HG03045 (cell line): ENCODE data around the gene CCDC142.
"Not testable (repeated sequence)": the region's sequence is repeated elsewhere in the genome, so short reads cannot be mapped to it uniquely, and the experiment has no call there.

Experiments
- ATAC-seq: cut with Tn5 transposase; IDR thresholded peaks from one replicate; pipeline ENCODE4 v1.9.1; 2021; ENCODE audit warnings: mild to moderate bottlenecking, moderate library complexity; ENCODE audit not compliant: unreplicated experiment

CCDC142 gene

DNA sequence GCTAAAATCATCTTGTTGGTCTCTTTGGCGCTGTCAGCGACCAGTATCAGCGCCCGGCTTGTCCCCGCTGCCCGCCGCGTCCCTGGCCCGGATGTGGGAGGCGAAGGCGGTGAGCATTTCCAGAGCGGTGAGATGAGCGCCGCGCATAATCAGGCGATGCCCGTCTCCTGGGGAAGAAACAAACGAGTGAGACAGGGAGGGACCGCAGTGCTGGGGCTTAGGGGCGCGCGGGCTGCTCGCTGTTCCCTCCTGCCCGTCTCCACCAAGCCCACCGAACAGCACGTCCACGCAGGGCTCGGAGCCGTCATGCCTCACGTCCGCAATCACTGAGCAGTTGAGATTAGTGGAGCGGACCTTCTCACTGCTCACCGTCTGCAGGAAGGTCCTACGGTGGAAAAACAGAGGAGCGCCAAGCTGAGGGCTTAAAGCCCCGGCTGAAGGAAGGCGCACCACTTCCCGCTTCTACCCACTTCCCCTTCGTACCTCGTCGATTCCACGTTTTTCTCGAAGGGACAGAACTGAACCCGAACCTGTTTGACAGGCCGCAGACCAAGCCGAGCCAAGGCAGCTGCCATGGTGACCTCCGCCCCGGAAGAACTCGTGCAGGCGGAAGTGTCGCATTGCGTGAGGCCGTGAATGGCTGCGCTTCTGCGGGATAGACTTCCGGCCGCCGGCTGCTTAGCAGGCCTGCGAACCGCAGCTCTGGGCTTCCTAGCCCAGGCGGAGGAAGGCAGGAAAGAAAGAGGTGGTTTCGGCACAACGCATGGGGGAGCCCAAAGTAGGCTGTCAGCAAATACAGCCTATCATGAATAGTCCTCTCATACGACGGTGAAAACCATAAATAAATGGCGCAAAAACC, 10.5 kb downstream of the CCDC142 start, which contains the start of gene MRPL53:
TSS of gene MRPL53 (minus strand) at position 595 of the 859 bp plus-strand sequence. CDS start at position 575, 20 bp downstream.
- peak; percentile 89 for ATAC-seq

DNA sequence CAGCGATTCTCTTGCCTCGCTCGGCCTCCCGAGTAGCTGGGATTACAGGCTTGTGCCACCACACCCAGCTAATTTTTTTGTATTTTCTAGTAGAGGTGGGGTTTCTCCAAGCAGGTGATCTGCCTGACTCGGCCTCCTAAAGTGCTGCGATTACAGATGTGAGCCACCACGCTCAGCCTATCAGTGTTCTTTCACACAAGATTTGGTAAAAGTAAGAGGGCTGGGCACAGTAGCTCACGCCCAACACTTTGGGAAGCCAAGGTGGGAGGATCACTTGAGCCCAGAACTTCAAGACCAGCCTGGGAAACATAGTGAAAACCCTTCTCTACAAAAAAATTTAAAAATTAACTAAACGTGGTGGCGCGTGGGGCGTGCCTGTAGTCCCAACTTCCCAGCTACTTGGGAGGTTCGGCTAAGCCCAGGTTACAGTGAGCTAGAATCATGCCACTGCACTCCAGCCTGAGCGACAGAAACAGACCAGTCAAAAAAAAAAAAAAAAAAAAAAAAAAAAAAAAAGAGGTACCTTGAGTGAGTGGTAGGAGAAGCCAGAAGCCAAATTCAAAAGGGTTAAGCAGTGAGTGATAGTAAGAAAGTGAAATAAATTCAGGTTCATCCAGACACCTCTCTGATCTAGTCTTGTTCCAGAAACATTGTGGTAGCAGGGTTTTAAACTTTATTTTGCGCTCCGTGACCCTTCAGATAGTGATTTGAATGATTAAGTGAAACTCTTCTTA, 11.3 kb downstream of the CCDC142 start:
- ATAC-seq: no peak

DNA sequence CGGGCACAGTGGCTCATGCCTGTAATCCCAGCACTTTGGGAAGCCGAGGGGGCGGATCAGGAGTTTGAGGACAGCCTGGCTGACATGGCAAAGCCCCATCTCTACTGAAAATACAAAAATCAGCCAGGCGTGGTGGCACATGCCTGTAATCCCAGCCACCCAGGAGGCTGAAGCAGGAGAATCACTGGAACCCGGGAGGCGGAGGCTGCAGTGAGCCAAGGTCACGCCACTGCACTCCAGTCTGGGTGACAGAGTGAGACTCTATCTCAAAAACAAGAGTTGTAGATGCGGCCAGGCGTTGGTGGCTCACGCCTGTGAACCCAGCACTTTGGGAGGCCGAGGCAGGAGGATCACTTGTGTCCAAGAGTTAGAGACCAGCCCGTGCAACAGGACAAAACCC, 12.1 kb downstream of the CCDC142 start:
- ATAC-seq: not testable (repeated sequence)

DNA sequence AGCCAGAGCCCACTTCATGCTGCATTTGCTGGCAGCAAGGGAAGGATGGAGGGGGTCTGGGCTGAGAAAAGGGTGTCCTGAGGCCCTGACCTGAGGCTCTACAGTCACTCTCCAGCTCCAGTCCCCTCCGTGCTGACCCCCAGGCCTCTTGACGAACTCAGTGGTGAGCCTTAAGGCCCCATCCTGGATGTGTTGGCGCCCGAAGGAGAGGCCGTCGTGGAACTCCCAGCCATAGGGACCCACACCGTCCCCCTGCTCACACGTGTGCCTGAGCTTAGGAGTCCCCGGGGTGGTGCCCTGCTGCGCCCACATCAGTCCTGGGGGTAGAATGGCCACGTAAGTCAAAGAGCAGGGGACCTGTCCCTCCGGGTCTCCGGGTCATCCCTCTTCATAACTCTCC, 18.4 kb downstream of the CCDC142 start:
- ATAC-seq: no peak

DNA sequence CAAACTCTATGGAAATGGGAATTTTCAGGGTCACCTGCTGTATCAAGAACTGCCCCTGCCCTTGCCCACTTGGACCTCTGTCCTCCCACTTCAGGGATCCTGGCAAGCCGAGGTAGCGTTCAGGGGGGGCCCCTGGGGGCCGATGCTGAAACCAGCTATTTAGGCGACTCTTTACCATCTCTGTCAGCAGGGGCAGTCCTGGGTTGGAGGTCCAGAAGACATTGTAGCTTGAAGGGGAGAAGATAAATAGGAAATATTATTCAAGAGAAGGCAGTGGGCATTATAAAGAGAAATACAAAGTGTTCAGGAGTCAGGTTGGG, 20.1 kb downstream of the CCDC142 start:
- no peak for ATAC-seq

DNA sequence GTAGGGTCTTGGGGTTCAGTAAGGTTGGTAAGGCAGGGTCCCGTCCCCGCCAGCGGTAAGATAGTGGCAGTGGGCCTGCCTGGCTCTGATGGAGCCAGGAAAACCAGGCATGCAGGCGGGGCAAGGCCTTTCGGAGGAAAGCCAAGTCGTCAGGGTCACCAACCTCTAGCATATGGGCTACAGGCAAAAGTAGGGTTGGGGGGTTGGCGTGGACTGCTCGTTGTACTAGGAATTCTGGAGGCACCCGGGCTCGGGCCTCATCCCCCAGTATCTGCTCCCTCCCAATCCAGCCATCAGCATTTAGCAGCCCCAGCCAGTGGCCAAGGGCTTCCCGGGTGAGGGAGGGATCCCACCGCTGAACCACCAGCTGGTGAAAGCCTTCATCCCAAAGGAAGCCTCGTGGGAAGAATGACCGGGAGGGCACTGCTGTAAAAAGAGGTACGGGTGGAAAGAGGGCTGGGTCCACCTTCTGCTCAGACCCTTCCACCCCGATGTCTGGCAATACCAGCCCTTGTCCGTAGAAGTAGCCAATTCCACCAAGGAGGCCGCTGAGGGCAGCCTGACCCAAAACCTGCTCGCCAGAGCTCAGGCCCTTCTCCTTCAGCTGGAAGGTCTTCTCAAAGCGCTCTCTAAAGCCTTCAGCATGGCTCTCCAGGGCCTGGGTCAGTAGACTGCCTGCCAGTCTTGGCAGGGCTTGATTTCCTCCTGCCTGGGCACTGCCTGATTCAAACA, 20.6 kb downstream of the CCDC142 start:
- ATAC-seq: no peak

DNA sequence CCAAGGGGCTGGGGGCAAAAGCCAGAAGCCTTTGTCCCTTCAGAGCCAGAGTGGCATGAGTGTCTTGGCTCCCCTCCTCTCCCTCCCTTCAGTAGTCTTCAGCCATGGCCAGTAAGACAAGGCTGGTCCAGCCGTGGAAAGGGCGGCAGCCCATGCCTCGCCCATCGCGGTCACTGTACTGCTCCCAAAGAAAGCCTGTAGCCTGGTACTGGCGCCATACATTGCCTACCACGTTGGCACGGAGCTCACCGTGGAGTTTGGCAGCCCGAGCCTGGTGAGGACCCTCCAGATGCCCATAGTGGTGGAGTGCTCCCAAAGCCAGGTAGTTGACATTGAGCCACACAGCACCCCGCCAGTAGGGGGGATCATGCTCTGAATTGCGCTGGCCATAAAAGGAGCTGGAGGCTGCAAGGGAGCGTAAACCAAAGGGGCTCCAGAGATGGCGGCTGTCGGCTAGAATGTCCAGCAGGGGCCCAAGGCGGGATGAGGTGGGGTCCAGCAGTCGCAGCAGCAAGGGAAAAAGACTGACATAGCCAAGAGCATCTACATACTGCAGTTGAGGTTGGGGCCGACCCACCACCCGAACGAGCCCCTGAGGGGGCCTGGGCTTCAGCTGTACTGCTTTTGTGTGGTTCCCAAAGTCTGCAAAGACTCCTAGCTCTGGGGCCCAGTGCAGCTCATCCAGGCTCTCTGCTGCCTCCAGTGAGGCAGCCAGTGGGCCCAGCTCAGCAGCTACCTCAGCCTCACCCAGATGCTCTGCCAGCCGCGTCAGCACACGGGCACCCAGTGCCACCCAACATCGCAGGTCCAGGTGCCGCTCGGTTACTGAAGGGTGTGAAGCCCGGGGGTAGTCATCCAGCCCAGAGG, 21.4 kb downstream of the CCDC142 start:
- ATAC-seq: no peak

DNA sequence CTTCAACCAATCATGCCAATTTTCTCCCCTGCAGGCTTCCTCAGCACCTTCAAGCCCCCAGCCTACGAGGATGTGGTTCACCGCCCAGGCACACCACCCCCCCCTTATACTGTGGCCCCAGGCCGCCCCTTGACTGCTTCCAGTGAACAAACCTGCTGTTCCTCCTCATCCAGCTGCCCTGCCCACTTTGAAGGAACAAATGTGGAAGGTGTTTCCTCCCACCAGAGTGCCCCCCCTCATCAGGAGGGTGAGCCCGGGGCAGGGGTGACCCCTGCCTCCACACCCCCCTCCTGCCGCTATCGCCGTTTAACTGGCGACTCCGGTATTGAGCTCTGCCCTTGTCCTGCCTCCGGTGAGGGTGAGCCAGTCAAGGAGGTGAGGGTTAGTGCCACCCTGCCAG, 22.6 kb downstream of the CCDC142 start:
- ATAC-seq: not testable (repeated sequence)

DNA sequence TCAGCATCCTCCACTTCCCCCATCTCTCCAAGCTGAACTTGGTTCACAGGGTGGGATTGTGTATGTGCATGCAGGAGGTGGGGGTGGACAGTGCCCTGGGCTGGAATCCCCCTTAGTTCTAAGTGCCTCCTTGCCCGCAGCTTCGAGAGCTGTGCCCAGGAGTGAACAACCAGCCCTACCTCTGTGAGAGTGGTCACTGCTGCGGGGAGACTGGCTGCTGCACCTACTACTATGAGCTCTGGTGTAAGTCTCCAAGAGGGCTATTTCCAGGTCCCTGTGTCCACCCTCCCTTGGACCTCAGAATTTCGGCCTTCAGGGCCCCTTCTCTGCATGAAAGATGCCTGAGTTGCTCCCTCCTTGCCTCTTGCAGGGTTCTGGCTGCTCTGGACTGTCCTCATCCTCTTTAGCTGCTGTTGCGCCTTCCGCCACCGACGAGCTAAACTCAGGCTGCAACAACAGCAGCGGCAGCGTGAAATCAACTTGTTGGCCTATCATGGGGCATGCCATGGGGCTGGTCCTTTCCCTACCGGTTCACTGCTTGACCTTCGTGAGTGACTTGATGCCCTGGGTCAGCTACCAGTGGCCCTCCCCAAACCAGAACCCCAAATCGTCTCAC, 23.2 kb downstream of the CCDC142 start:
- not testable (repeated sequence) for ATAC-seq

DNA sequence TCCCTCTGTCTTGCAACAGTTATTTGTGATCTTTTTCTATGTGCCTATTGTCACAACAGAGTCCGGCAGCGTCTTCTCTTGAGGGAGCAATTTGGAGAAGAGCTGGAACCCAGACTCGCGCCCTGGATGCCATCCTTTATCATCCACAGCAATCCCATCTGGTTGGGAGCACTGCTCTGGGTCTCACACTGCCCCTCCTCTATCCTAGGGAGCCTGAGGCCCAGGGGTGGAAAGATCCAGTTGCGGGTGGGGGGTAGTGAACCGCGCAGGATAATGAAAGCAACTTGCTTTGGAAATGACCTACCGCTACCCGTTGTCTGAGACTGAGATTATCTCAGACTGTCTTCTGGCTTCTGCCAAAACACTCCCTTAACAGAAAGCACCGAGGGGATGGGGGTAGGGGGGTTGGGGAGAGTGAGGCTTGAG, 23.8 kb downstream of the CCDC142 start:
- ATAC-seq: no peak

DNA sequence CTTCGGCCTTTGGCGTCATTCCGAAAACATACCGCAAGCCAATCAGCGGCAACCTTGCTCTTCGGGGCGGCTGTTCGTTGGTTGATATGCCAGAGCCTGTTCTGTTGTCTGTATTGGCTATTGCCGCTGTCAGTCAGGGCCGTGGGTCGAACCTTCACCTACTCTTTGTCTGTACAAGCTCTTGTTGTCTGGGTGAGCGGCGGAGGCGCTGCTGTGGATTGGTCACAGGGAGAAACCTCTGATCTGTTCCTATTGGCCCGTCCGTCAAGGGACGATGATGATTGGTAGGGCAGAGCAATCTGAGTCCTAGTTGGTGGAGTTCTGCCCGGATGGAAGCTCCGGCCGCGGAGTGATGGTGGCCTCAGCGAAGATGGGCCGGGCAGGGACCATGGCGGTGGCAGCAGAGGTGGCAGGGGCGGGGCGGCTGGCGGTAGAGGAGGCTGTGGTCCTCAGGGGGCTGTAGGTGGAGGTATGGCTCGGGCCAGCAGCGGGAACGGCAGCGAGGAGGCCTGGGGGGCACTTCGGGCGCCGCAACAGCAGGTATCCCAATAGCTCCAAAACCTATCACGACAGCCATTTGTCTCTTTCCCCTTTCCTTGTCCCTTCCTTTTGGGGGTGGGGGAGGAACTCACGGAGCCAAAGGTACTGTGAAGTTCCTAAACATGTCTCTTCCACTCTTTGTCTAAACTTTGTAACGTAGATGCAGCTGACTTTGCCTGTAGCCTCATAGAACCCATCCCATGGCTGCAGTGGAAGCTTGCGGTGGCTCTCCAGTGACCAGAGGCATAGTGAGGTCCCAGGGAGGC, 24.5 kb downstream of the CCDC142 start, which contains the start of gene WBP1:
TSS of gene WBP1 (plus strand) at position 307 of the 806 bp plus-strand sequence. CDS start at position 472, 165 bp downstream.
- peak; percentile 85 for ATAC-seq

DNA sequence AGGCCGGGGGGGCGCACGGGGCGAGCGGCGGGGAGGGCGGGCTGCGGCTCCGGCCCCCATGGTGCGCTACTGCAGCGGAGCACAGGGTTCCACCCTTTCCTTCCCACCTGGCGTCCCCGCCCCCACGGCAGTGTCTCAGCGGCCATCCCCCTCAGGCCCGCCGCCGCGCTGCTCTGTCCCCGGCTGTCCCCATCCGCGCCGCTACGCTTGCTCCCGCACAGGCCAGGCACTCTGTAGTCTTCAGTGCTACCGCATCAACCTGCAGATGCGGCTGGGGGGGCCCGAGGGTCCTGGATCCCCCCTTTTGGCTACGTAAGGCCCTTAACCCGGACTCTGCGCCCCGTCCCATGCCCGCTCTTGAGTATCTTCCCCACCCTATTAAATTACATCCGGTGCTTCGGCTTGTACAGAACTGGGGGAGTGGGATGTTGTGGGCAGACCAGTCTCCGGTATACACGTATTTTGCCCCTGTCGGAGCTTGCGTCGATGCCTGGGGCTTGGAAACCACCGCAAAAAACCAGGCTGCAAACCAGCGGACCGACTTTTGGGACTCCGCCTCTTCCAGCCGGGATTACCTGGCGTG, 25.2 kb downstream of the CCDC142 start:
- ATAC-seq: peak; percentile 40

DNA sequence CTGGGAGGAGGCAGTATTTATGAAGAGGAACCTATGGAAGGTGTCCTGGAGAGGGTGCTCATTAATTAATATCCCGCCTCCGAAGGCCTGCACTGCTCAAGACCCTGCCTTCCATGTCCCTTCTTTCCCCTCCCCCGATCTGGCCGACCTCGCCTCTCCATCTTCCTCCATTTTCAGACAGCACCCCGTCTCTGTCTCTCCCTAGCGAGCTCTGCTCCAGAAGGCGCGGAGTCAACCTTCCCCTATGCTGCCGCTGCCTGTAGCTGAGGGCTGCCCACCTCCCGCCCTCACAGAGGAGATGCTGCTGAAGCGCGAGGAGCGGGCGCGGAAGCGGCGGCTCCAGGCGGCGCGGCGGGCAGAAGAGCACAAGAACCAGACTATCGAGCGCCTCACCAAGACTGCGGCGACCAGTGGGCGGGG, 25.7 kb downstream of the CCDC142 start:
- no peak for ATAC-seq

DNA sequence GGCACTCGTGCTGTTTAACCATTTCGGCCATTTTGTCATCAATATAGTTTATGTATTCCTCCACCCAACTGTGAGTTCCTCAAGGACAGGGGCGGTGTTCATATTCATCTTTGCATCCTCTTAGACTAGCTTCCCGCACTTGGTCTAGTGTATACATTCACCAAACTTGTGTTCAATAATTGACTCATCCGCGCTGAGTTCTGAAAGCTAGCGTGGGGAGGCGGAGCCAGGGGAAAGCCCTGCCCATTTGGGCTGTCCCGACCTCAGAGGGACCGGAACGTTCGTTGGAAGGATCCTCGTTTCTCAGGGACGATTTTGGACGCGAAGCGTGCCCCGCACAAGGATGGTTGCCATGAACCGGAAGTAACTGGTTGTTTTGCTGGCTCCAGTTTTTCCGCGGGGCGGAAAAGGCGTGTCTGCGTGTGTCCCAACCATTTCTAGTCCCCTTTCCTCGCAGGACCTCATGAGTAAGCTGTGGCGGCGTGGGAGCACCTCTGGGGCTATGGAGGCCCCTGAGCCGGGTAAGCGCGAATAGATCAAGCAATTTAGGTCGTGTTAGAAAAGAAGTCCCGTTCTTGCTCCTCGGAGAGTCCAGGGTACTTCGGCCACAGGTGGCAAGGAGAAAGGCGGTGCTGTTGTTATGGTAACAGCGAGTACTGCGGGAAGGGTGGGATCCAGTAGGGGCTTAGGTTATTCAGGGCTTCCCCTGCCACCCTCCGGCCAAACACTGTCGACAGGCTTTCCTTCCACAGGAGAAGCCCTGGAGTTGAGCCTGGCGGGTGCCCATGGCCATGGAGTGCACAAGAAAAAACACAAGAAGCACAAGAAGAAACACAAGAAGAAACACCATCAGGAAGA, 27.9 kb downstream of the CCDC142 start, which contains the start of gene INO80B:
TSS of gene INO80B (plus strand) at position 434 of the 858 bp plus-strand sequence. CDS start at position 464, 30 bp downstream.
- peak; percentile 36 for ATAC-seq

DNA sequence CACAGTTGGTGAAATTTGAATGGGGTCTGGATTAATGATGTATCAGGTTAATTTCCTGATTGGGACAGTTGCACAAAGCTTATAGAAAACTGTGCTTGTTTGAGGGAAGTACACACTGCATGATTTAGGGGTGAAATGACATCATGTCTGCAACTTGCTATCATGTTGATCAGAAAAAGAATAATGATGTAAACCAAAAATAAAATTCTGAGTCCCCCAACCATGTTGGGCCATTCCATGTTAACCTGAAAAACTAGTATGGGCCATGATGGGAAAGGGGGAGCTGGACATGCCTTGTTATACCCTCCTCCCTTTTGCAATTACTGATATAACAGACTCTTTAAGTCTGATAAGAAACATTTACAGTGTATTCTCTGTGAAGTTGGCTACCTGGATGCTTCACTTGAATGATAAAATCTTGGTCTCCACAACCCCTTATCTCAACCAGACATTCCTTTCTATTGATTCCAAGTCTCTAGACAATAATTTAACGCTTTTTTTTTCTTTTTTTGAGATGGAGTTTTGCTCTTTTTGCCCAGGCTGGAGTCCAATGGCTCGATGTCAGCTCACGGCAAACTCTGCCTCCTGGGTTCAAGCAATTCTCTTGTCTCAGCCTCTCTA, 32.1 kb downstream of the CCDC142 start:
- ATAC-seq: no peak

DNA sequence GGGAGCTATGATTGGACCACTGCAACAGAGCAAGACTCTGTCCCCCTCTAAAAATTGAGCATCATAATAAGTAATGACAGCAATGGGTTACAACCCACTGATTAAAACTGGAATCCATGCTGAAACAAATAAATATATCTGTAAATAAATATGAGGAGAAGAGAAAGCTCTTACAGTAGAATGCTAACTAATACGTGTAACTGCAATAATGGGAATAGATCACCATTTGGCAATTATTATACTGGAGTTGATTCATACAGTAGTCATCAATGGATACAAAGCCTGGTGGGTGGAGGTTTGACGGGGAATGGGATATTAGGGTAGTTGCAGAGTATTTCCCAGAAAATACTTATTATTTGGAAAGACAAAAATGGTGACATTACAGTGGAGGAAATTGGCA, 34.0 kb downstream of the CCDC142 start:
- no peak for ATAC-seq
